ENCODE data around the gene BMP7. TPM values are rescaled to one million over a fixed set of nuclear protein-coding genes. Genes with fewer than 3 reads are reported as not detected.

BMP7 gene
- total RNA-seq, 4 donors from 2014 or later = under 0.01 to 13.3 (median 0.36) TPM

GRCh38 chr20:57217802-57218201 is 48.6 kb downstream of the BMP7 start:
- Histone ChIP-seq H3K4me3 (no peak overlapping the region), H3K4me1 (no peaks in the 10 kb centered on the region), H3K27me3 (no peaks in the 10 kb centered on the region), H3K9me3 (no peaks in the 10 kb centered on the region), H3K36me3 (no peaks in the 10 kb centered on the region), H3K27ac (no peak overlapping the region)
- intact Hi-C loops (cut with DNase I; ENCODE audit: low total_unique reads) = no loop called here
- DNase-seq = no peak
- TF ChIP-seq POLR2A (IDR thresholded peaks at IDR 0.05) (no peak), CTCF (IDR thresholded peaks at IDR 0.05) (no peak)

GRCh38 chr20:57216669-57217068 is 49.8 kb downstream of the BMP7 start:
- Histone ChIP-seq H3K9me3 (no peaks in the 10 kb centered on the region), H3K36me3 (no peaks in the 10 kb centered on the region), H3K27ac (no peak overlapping the region), H3K4me1 (peaks cover 0 to 7% of the 10 kb centered on the region in 2 donors), H3K27me3 (no peaks in the 10 kb centered on the region), H3K4me3 (no peak overlapping the region)
- intact Hi-C loops (cut with DNase I; ENCODE audit: low total_unique reads) = no loop called here
- DNase-seq = no peak
- no peak for TF ChIP-seq CTCF (IDR thresholded peaks at IDR 0.05)
- no peak for TF ChIP-seq POLR2A (IDR thresholded peaks at IDR 0.05)

GRCh38 chr20:57215826-57216471 is 50.5 kb downstream of the BMP7 start:
- no peaks in the 10 kb centered on the region for H3K9me3 ChIP-seq
- no peak for DNase-seq
- TF ChIP-seq CTCF (IDR thresholded peaks at IDR 0.05) (no peak), POLR2A (IDR thresholded peaks at IDR 0.05) (no peak)
- no peak overlapping the region for H3K4me3 ChIP-seq
- peaks cover 0 to 7% of the 10 kb centered on the region in 2 donors for H3K4me1 ChIP-seq
- no peaks in the 10 kb centered on the region for H3K27me3 ChIP-seq
- H3K36me3 ChIP-seq = no peaks in the 10 kb centered on the region
- intact Hi-C loops (cut with DNase I; ENCODE audit: low total_unique reads) = no loop called here
- H3K27ac ChIP-seq = no peak overlapping the region

- H3K27me3 ChIP-seq = no peaks in the 10 kb centered on the region
- H3K4me1 ChIP-seq = peaks cover 0 to 7% of the 10 kb centered on the region in 2 donors
- DNase-seq = no peak
- no peaks in the 10 kb centered on the region for H3K9me3 ChIP-seq
- no peaks in the 10 kb centered on the region for H3K36me3 ChIP-seq
- no peak for TF ChIP-seq POLR2A (IDR thresholded peaks at IDR 0.05)
- no peak for TF ChIP-seq CTCF (IDR thresholded peaks at IDR 0.05)
- intact Hi-C loops (cut with DNase I; ENCODE audit: low total_unique reads) = no loop called here
- H3K27ac ChIP-seq = no peak overlapping the region
- no peak overlapping the region for H3K4me3 ChIP-seq
Measured at GRCh38 chr20:57215426-57215825, 51.0 kb downstream of the BMP7 start.

GRCh38 chr20:57214948-57215347 is 51.5 kb downstream of the BMP7 start:
- no peaks in the 10 kb centered on the region for H3K36me3 ChIP-seq
- H3K4me3 ChIP-seq = no peak overlapping the region
- intact Hi-C loops (cut with DNase I; ENCODE audit: low total_unique reads) = no loop called here
- H3K27ac ChIP-seq = no peak overlapping the region
- H3K9me3 ChIP-seq = no peaks in the 10 kb centered on the region
- H3K27me3 ChIP-seq = no peaks in the 10 kb centered on the region
- H3K4me1 ChIP-seq = peaks cover 0 to 7% of the 10 kb centered on the region in 2 donors
- TF ChIP-seq POLR2A (IDR thresholded peaks at IDR 0.05) = no peak
- TF ChIP-seq CTCF (IDR thresholded peaks at IDR 0.05) = no peak
- DNase-seq = no peak

All from uterus (tissue), 4 donors.